ENCODE data around the gene TANGO6. TPM values are rescaled to one million over a fixed set of nuclear protein-coding genes. Genes with fewer than 3 reads are reported as not detected.

The TANGO6 gene
- total RNA-seq, 1 donor from 2014 or later, result 37.8 TPM

DNA sequence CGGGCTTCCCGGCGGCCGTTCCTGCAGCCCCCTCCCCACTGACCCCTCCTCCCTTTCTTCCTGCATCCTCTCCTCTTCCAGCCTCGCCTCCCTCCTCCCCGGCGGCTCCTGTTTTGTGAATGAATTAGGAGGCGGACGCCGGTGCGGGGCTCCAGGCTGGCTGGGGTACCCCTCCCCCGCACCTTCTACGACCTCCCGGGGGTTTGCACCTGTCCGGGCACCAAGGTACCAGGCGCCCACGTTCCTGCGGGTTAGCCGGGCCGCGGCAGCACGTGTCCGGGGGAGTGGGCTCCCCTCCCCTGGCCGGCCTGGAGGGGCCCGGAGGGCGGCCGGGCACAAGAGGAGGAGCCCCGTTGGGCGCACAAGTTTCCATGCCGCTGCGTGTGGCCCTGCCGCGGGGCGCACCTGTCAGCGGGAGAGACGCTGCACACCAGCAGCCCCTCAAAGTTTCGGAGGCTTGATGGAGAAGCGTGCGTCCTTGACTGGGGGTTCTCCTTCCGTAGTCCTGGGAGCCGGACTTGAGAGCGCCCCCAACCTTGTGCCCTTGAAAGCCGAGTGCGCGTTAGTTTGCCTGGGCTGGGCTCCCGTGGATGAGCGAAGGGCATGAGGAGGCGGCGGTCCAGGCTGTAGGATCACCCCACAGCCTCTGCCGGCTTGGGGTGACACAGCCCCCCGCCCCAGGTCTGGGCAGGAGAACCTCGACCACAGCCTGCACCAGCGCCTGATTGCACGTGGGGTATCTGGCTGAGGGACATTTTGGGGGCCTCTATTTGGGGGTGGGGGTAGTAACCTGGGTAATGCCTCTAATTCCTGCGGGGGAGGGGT, 263.4 kb downstream of the TANGO6 start:
- peak; percentile 32 for DNase-seq

DNA sequence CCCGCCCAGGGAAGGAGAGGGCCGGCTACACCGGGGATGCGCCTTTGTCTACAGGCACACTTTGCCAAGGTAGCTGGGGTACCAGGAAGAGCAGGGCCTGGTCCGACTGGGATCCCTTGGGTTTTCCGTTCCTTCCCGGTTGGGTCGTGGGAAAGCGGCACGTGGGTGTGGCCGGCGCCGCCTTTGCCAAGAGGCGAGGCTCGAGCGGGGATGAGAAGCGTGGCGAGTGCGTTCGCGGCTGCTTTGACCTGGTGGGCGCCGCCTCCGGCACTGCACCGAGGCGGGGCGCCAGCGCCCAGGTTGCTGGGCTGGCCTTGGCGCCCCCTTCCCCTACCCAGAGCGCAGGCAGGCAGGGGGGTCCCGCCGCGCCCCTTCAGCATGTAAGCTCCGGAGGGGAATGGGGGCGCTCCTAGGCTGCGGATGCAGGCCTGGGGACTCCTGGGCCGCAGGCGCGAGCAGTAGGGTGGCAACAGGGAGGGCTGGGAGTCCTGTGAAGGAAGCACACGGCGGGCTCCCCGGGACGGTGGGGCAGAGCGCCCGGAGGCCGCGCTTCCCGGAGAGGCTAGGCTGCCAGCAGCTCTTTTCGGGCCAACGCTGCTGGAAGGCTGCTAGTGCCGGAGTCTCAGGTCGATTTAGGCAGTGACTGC, 264.1 kb downstream of the TANGO6 start:
- DNase-seq, result peak; percentile 45

GRCh38 chr16:69108064-69108904, 265.0 kb downstream of the TANGO6 start:
- DNase-seq, result no peak

GRCh38 chr16:69108905-69109252, 265.5 kb downstream of the TANGO6 start:
- no peak for DNase-seq

DNA sequence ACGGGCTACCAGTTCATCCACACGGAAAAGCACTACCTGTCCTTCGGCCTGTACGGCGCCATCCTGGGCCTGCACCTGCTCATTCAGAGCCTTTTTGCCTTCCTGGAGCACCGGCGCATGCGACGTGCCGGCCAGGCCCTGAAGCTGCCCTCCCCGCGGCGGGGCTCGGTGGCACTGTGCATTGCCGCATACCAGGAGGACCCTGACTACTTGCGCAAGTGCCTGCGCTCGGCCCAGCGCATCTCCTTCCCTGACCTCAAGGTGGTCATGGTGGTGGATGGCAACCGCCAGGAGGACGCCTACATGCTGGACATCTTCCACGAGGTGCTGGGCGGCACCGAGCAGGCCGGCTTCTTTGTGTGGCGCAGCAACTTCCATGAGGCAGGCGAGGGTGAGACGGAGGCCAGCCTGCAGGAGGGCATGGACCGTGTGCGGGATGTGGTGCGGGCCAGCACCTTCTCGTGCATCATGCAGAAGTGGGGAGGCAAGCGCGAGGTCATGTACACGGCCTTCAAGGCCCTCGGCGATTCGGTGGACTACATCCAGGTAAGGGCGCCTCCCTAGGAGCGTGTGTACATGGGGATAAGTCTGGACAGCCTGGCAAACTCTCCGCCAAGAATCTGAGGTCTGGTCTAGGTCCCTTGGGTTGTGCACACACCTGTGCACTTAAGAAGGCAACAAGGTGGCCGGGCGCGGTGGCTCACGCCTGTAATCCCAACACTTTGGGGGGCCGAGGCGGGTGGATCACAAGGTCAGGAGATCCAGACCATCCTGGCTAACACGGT, 266.3 kb downstream of the TANGO6 start:
- no peak for DNase-seq

DNA sequence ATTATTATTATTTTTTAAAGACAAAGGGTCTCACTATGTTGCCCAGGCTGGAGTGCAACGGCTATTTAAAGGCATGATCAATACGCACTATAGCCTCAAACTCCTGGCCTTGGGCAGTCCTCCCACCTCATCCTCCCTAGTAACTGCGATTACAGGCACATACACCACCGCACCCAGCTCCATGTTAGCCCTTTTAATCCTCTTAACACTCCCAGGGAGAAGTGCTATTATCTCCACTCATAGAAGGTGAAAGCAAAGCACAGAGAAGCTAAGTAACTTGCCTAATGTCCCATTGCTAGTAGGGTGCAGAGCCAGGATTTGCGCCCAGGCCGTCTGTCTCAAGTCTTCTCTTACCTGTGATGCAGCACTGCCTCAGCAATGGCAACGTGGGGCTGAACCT, 267.1 kb downstream of the TANGO6 start:
- no peak for DNase-seq

DNA sequence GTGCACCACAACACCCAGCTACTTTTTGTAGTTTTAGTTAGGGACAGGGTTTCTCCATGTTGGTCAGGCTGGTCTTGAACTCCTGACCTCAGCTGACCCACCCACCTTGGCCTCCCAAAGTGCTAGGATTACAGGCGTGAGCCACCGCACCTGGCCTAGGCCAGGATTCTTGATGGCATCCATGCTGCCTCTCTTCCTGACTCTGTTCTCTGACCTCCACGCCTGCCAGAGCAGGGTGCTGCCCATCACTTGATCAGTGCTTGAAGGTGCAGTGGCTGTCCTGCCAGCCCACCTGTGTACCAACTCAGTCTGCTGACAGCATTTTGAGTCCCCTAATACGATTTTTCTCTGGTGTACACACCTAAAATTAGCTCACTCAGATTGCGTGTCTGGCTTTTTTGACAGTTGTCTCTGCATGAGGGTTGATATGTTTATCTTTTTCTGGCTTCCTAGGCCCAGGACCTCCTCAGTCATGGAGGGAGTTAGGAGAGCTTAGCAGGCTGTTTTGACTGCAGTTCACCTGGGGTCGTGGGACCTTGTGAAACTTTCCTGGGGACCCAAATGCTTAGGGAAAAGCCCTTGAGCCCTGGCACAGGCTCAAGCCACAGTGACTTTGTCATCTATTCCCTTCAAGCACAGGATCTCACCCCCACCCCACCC, 268.0 kb downstream of the TANGO6 start:
- no peak for DNase-seq

- no peak for DNase-seq
Observed at GRCh38 chr16:69111876-69112230, 268.5 kb downstream of the TANGO6 start.

DNA sequence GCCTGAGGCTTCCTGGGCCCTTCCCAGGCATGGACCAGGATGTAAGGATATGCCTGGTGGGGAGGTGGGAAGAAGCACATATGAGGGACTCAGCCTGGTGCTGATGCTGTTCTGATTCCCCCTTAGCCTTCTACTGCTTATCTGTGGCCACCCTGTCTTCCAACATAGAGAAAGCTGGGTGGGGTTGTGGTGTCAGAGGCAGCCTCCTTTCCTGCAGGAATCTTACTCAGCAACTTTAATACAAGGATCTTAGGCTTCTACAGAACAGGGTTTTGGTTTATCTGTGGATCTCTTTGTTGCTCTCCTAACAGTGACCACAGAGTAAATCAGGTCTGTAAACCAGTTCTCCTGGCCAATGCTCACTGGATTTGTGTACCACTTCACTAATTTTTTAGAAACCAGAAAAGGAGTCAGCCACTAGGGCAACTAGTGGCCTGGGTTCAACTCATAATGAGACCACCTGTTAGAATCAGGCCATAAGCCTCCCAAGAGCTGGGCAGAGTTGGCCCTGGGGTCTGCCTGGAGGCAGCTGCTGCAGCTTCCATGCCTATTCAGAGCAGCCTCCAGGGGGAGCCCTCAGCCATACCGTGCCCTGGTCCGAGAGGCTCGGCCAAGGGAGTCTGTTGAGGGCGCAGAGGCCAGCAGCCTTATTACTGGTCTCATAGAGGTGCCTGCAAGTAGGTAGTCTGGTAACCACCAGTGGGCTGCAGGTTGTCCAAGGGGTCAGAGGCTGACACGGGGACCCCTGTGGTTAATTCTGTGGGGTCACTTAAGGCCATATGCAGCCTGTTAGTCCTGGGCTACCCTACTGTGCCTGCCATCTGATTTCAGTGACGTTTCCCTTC, 269.2 kb downstream of the TANGO6 start:
- peak; percentile 82 for DNase-seq

DNA sequence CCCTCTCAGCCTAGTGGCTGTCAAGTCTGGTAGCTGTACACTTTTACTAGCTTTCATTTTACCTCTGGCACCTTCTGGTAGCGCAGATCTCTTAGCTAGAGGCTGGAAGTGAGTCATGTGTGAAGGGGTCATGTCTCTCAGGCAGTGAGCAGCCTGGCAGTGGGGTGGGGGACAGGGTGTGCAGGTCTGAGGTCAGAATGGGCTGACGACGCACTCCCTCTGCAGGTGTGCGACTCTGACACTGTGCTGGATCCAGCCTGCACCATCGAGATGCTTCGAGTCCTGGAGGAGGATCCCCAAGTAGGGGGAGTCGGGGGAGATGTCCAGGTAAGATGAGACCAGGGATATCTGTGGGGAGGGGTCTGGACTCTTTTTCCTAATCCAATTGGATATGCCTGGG, 269.9 kb downstream of the TANGO6 start:
- DNase-seq, result no peak

GRCh38 chr16:69114346-69114975, 271.1 kb downstream of the TANGO6 start:
- no peak for DNase-seq

DNA sequence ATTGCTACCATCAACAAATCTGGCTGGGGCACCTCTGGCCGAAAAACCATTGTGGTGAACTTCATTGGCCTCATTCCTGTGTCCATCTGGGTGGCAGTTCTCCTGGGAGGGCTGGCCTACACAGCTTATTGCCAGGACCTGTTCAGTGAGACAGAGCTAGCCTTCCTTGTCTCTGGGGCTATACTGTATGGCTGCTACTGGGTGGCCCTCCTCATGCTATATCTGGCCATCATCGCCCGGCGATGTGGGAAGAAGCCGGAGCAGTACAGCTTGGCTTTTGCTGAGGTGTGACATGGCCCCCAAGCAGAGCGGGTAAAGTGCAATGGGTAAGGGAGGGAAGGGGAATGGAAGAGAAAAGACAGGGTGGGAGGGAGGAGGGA, 271.6 kb downstream of the TANGO6 start:
- DNase-seq, result no peak

DNA sequence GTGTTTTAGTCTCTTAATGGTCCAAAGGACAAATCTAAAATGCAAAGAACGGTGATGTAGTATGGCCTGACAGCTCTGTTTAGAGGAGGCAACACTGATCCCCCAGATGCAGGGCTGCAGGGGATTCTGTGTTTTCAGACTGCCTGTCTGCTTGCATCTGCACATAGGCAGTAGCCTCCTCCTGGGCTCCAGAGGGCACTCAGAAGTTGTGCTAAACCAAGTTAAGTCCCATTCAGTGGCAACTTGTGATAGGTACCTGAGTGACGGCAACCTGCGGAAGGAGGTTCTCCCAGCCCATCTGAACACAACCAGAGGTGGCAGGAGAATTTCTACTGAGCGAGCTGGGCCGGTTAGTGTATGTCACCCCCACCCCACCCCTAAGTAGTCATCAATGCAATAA, 272.0 kb downstream of the TANGO6 start:
- no peak for DNase-seq

- no peak for DNase-seq
Observed at GRCh38 chr16:69115837-69116236, 272.5 kb downstream of the TANGO6 start.

- DNase-seq, result no peak
Observed at GRCh38 chr16:69116256-69116875, 273.0 kb downstream of the TANGO6 start.

- DNase-seq, result peak; percentile 47
Observed at GRCh38 chr16:69116906-69117305, 273.6 kb downstream of the TANGO6 start.

GRCh38 chr16:69118468-69118867, 275.1 kb downstream of the TANGO6 start:
- DNase-seq, result no peak

DNA sequence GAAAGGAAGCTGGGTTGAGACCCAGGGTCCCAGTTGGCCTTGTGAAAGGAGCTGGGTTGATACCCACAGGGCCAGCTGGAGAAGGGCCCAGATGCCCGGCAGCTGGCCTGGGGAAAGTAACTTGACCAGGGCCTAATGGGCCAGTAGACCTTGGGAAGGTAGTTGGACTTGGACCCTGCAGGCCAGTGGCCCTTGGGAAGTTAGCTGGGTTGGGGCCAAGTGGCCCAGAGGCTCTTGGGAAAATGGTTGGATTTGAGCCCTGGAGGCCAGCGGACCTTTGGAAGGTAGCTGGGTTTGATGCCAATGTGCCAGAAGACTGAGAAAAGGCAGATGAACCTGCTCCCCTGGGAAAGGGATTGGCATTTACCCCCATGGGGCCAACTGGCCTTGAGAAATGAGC, 275.7 kb downstream of the TANGO6 start:
- DNase-seq, result no peak

GRCh38 chr16:69119536-69119935, 276.2 kb downstream of the TANGO6 start:
- DNase-seq, result no peak

GRCh38 chr16:69120096-69120664, 276.8 kb downstream of the TANGO6 start:
- DNase-seq, result no peak
